Endothelial cell of umbilical vein (primary cell): ENCODE measurements around the gene OR52K2.

Experiments used
- FOS ChIP-seq: IDR thresholded peaks from 2 replicates; pipeline ENCODE4 v1.6.1; 2011; ENCODE audit warnings: mild to moderate bottlenecking, low read length, moderate library complexity, borderline replicate concordance; ENCODE audit not compliant: insufficient read depth
- TF ChIP-seq, protein P1 (sequence below), 2 donors: IDR thresholded peaks; 1 replicate in 1 of 2; 2 replicates in 1 of 2; pipeline ENCODE4 v1.5.1; 2011; ENCODE audit warnings: low read length in 2 of 2, mild to moderate bottlenecking in 2 of 2, moderate library complexity in 2 of 2, control low read depth in 1 of 2, inconsistent platforms in 1 of 2, low read depth in 1 of 2; ENCODE audit not compliant: insufficient read depth in 1 of 2; ENCODE audit errors: extremely low read depth in 1 of 2

DNA sequence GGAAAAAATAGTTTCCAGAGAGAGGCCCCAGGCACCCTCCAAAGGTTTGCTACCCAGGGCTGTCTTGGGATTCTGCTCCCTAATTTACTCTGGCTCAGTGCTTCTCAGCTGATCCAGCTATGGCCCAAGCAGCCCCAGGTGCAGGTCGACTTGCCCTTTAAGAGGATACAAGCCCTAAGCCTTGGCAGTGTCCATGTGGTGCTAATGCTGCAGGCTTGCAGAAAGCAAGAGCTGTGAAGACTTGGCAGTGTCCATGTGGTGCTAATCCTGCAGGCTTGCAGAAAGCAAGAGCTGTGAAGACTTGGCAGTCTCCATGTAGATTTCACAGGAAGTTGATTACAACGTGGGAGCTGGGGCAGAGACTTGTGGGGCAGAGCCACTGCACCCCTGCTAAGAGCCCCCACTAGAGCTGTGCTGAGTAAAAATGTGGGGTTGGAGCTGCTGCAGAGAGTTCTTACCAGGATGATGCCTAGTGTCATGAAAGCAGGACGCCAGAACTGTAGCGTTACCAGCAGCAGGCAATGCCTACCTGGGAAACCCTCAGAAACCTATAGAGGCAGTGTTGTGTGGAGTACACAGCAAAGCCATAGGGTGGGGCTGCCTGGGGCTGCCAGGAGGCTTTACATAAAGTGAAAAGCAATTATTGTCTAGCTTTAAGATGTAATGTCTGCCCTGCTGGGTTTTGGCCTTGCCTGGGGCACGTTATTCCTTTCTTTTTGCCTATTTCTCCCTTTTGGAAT lies 17.2 kb downstream of the OR52K2 start:
- TF ChIP-seq, protein P1, sequence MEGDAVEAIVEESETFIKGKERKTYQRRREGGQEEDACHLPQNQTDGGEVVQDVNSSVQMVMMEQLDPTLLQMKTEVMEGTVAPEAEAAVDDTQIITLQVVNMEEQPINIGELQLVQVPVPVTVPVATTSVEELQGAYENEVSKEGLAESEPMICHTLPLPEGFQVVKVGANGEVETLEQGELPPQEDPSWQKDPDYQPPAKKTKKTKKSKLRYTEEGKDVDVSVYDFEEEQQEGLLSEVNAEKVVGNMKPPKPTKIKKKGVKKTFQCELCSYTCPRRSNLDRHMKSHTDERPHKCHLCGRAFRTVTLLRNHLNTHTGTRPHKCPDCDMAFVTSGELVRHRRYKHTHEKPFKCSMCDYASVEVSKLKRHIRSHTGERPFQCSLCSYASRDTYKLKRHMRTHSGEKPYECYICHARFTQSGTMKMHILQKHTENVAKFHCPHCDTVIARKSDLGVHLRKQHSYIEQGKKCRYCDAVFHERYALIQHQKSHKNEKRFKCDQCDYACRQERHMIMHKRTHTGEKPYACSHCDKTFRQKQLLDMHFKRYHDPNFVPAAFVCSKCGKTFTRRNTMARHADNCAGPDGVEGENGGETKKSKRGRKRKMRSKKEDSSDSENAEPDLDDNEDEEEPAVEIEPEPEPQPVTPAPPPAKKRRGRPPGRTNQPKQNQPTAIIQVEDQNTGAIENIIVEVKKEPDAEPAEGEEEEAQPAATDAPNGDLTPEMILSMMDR (IDR thresholded peaks at IDR 0.05; ENCODE audit: extremely low read depth in 1 of 2, insufficient read depth in 1 of 2, low read depth in 1 of 2, low read length in 2 of 2) = no peak
- TF ChIP-seq FOS = no peak
